ENCODE results near the gene SOCS1. TPM values are rescaled to one million over a fixed set of nuclear protein-coding genes. Genes with fewer than 3 reads are reported as not detected.

Gene SOCS1
- total and polyA plus RNA-seq, 4 donors: 1.8 to 10.9 (median 2.3) TPM

- 69% methylated on average over 16 of the region's 16 CpGs for WGBS
- H3K27me3 ChIP-seq (ENCODE audit: control insufficient read depth in 4 of 4, insufficient read depth in 4 of 4, low read length in 3 of 4): no peaks in the 10 kb centered on the region
- TF ChIP-seq FOXA1 (IDR thresholded peaks at IDR 0.05) (no peak), ATF3 (IDR thresholded peaks at IDR 0.05) (no peak), SP1 (IDR thresholded peaks at IDR 0.05) (no peak), GABPA (IDR thresholded peaks at IDR 0.05 in 1 of 2, conservative IDR thresholded peaks at IDR 0.05 in 1 of 2) (no peak), RXRA (IDR thresholded peaks at IDR 0.05) (peak in 1 of 2 donors; percentile 16), NR2F2 (IDR thresholded peaks at IDR 0.05) (peak; percentile 21), REST (IDR thresholded peaks at IDR 0.05) (peak; percentile 63)
- peak overlapping the region; percentile 54 to 64 for H3K27ac ChIP-seq (ENCODE audit: low read depth in 1 of 2, low read length in 2 of 2)
- peaks cover 4 to 13% (median 9%) of the 10 kb centered on the region in 4 donors for H3K9me3 ChIP-seq (ENCODE audit: control insufficient read depth in 4 of 4, low read length in 3 of 4)
- H3K4me1 ChIP-seq (ENCODE audit: control insufficient read depth in 4 of 4, insufficient read depth in 4 of 4, low read length in 3 of 4): no peaks in the 10 kb centered on the region
- H3K36me3 ChIP-seq (ENCODE audit: control insufficient read depth in 4 of 4, insufficient read depth in 3 of 4, low read depth in 1 of 4, low read length in 3 of 4): no peaks in the 10 kb centered on the region
- DNase-seq (ENCODE audit: low spot score): no peak
- H3K4me3 ChIP-seq (ENCODE audit: low read depth in 1 of 3, low read length in 3 of 3): no peak overlapping the region
- no peak overlapping the region for H3K9ac ChIP-seq (ENCODE audit: low read depth in 1 of 2, low read length in 2 of 2)
Observed at GRCh38 chr16:11211977-11212797, 43.8 kb downstream of the SOCS1 start.

- Histone ChIP-seq H3K4me3 (ENCODE audit: low read depth in 1 of 3, low read length in 3 of 3) (no peak overlapping the region), H3K9ac (ENCODE audit: low read depth in 1 of 2, low read length in 2 of 2) (no peak overlapping the region), H3K27ac (ENCODE audit: low read depth in 1 of 2, low read length in 2 of 2) (peak overlapping the region; percentile 38 to 59), H3K4me1 (ENCODE audit: control insufficient read depth in 4 of 4, insufficient read depth in 4 of 4, low read length in 3 of 4) (peaks cover 0 to 1% (median under 1%) of the 10 kb centered on the region in 4 donors), H3K36me3 (ENCODE audit: control insufficient read depth in 4 of 4, insufficient read depth in 3 of 4, low read depth in 1 of 4, low read length in 3 of 4) (no peaks in the 10 kb centered on the region), H3K27me3 (ENCODE audit: control insufficient read depth in 4 of 4, insufficient read depth in 4 of 4, low read length in 3 of 4) (no peaks in the 10 kb centered on the region), H3K9me3 (ENCODE audit: control insufficient read depth in 4 of 4, low read length in 3 of 4) (peaks cover 3 to 11% (median 8%) of the 10 kb centered on the region in 4 donors)
- WGBS: 66% methylated on average over 16 of the region's 16 CpGs
- DNase-seq (ENCODE audit: low spot score): no peak
- TF ChIP-seq RAD21 (IDR thresholded peaks at IDR 0.05) (peak in 1 of 2 donors; percentile 6), RXRA (IDR thresholded peaks at IDR 0.05) (no peak), JUND (IDR thresholded peaks at IDR 0.05) (no peak), CTCF (IDR thresholded peaks at IDR 0.05; ENCODE audit: low read depth, low read length, missing input control) (no peak), HNF4A (conservative IDR thresholded peaks at IDR 0.05) (no peak)
Observed at GRCh38 chr16:11211061-11211976, 44.7 kb downstream of the SOCS1 start.

All from liver (tissue), 9 donors.